ENCODE data around the gene MYADM.

The MYADM gene

DNA sequence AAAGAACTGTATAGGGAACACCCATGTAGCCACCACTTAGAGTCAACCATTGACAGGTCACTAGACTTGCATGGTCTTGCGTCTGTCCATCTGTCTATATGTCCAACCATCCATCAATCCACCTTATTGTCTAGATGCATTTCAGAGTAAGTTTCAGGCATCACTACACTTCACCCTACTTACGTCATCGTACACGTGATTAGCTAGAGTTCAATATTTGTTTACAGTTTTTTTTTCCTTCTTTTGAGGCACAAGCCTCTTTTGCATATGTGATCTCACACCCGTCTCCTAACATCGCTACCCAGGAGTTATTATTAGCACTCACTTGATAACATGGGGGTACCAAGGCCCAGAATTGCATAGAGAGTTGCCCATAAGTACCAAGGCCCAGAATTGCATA, 48.3 kb downstream of the MYADM start:
- DNase-seq = no peak

DNA sequence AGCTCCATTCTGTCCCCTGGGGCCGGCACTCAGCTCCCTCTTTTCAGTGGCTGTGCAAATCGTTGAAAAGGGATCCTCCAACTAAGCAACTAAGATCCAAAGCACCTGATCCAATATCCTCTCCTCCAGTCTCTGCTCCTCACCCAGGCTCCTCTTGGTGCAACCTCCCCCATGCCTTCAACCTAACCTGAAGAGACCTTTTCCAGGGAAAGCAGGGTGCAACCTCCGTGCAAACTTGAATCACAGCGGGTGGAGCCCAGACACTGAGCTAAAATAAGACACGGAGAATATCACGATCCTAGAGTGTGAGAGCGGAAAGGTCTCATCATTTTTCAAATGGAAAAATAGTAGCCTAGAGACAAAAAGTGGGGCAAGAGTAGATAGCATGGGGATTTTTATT, 49.7 kb downstream of the MYADM start:
- no peak for DNase-seq
